HEK293T (cell line): Measurements from ENCODE around the gene TBC1D32.

ENCODE experiments used
- CTCF ChIA-PET: fragments of 350-600 bp; formaldehyde crosslinking; extraction: SDS; loops from one replicate; lab custom pipeline; 2021; ENCODE audit warnings: antibody characterized with exemption, inconsistent platforms; lab: Yijun Ruan, JAX
- POLR2A ChIA-PET: fragments of 350-600 bp; formaldehyde crosslinking; extraction: SDS; loops from one replicate; lab custom pipeline; 2020; ENCODE audit warnings: antibody characterized with exemption, inconsistent platforms; lab: Yijun Ruan, JAX
- DNase-seq: peaks from one replicate; pipeline ENCODE4 v3.0.0; 2012; ENCODE audit warnings: mixed read lengths; ENCODE audit errors: extremely low spot score
- ARNT ChIP-seq: fragments of 450-650 bp; IDR thresholded peaks from 2 replicates; pipeline ENCODE4 v1.6.1; 2017; ENCODE audit warnings: mild to moderate bottlenecking
- BHLHE40 ChIP-seq: fragments of 450-650 bp; IDR thresholded peaks from 2 replicates; pipeline ENCODE4 v1.6.1; 2016; ENCODE audit warnings: mild to moderate bottlenecking, moderate library complexity, borderline replicate concordance
- CTBP1 ChIP-seq: fragments of 450-650 bp; IDR thresholded peaks from 2 replicates; pipeline ENCODE4 v1.6.1; 2016; ENCODE audit warnings: borderline replicate concordance
- ELF4 ChIP-seq: fragments of 450-650 bp; IDR thresholded peaks from 2 replicates; pipeline ENCODE4 v1.6.1; 2017; ENCODE audit warnings: antibody characterized with exemption
- FOXA1 ChIP-seq: fragments of 450-650 bp; IDR thresholded peaks from 2 replicates; pipeline ENCODE4 v1.6.1; 2016; ENCODE audit warnings: mild to moderate bottlenecking
- FOXK2 ChIP-seq: fragments of 450-650 bp; IDR thresholded peaks from 2 replicates; pipeline ENCODE4 v1.6.1; 2016; ENCODE audit warnings: mild to moderate bottlenecking
- FOXM1 ChIP-seq: fragments of 450-650 bp; IDR thresholded peaks from 2 replicates; pipeline ENCODE4 v1.6.1; 2017; ENCODE audit warnings: mild to moderate bottlenecking, borderline replicate concordance
- HDGF ChIP-seq: fragments of 450-650 bp; IDR thresholded peaks from 2 replicates; pipeline ENCODE4 v1.6.1; 2017; ENCODE audit warnings: antibody characterized with exemption, borderline replicate concordance
- L3MBTL2 ChIP-seq: fragments of 450-650 bp; conservative IDR thresholded peaks from 2 replicates; pipeline ENCODE4 v1.6.1; 2016; ENCODE audit warnings: mild to moderate bottlenecking
- LEF1 ChIP-seq: fragments of 450-650 bp; IDR thresholded peaks from 2 replicates; pipeline ENCODE4 v1.6.1; 2017; ENCODE audit warnings: mild to moderate bottlenecking, borderline replicate concordance
- NFRKB ChIP-seq: fragments of 450-650 bp; IDR thresholded peaks from 2 replicates; pipeline ENCODE4 v1.6.1; 2016; ENCODE audit warnings: mild to moderate bottlenecking, moderate library complexity
- PKNOX1 ChIP-seq: fragments of 450-650 bp; IDR thresholded peaks from 2 replicates; pipeline ENCODE4 v1.6.1; 2016
- SP1 ChIP-seq: fragments of 450-650 bp; IDR thresholded peaks from 2 replicates; pipeline ENCODE4 v1.6.1; 2017
- SUZ12 ChIP-seq: fragments of 450-650 bp; IDR thresholded peaks from 2 replicates; pipeline ENCODE4 v1.6.1; 2016; ENCODE audit warnings: mild to moderate bottlenecking
- TARDBP ChIP-seq: fragments of 450-650 bp; IDR thresholded peaks from 2 replicates; pipeline ENCODE4 v1.6.1; 2016
- ZNF384 ChIP-seq: fragments of 450-650 bp; IDR thresholded peaks from 2 replicates; pipeline ENCODE4 v1.6.1; 2016

TBC1D32 gene

GRCh38 chr6:121158891-121159290 is 175.4 kb downstream of the TBC1D32 start:
- DNase-seq, result no peak
- POLR2A ChIA-PET, result no interaction called here
- TF ChIP-seq CTBP1 (no peak), ARNT (no peak), ZNF384 (no peak), HDGF (no peak), SP1 (no peak), PKNOX1 (no peak), FOXA1 (no peak), L3MBTL2 (no peak)
- CTCF ChIA-PET, result no interaction called here

GRCh38 chr6:121158438-121158837 is 175.8 kb downstream of the TBC1D32 start:
- CTCF ChIA-PET, result interaction anchor here (0.7 kb wide), 1 partner anchor 665 kb away, joined by 3 read pairs; no protein-coding TSS in a partner anchor
- no peak for TF ChIP-seq TARDBP
- no peak for TF ChIP-seq ZNF384
- TF ChIP-seq FOXM1, result no peak
- POLR2A ChIA-PET, result no interaction called here
- DNase-seq, result no peak

- CTCF ChIA-PET, result interaction anchor here (0.7 kb wide), 1 partner anchor 665 kb away, joined by 3 read pairs; no protein-coding TSS in a partner anchor
- POLR2A ChIA-PET, result no interaction called here
- no peak for DNase-seq
- no peak for TF ChIP-seq SP1
- TF ChIP-seq FOXK2, result no peak
- no peak for TF ChIP-seq FOXM1
- TF ChIP-seq BHLHE40, result no peak
- TF ChIP-seq TARDBP, result no peak
- no peak for TF ChIP-seq ZNF384
- no peak for TF ChIP-seq NFRKB
- TF ChIP-seq L3MBTL2, result no peak
- no peak for TF ChIP-seq ELF4
- TF ChIP-seq LEF1, result no peak
- TF ChIP-seq CTBP1, result no peak
- TF ChIP-seq FOXA1, result no peak
- no peak for TF ChIP-seq PKNOX1
- no peak for TF ChIP-seq SUZ12
These were observed 176.4 kb downstream of the TBC1D32 start for GRCh38 chr6:121157906-121158305.

- CTCF ChIA-PET, result no interaction called here
- TF ChIP-seq CTBP1 (no peak), PKNOX1 (no peak), L3MBTL2 (no peak)
- POLR2A ChIA-PET, result no interaction called here
- DNase-seq, result no peak
These were observed 190.8 kb downstream of the TBC1D32 start for GRCh38 chr6:121143476-121143875.

- TF ChIP-seq ZNF384 (no peak), SP1 (no peak), CTBP1 (no peak), SUZ12 (no peak), PKNOX1 (no peak), L3MBTL2 (no peak), NFRKB (no peak), BHLHE40 (no peak), ARNT (no peak), LEF1 (no peak), ELF4 (no peak), FOXM1 (no peak), FOXK2 (no peak), HDGF (no peak), TARDBP (no peak), FOXA1 (no peak)
- ChIA-PET POLR2A (no interaction called here), CTCF (no interaction called here)
- DNase-seq, result no peak
These were observed 192.2 kb downstream of the TBC1D32 start for GRCh38 chr6:121142093-121142492.

GRCh38 chr6:121135425-121135824 is 198.9 kb downstream of the TBC1D32 start:
- no peak for TF ChIP-seq NFRKB
- ChIA-PET CTCF (no interaction called here), POLR2A (no interaction called here)
- no peak for DNase-seq

GRCh38 chr6:121134922-121135321 is 199.4 kb downstream of the TBC1D32 start:
- no peak for DNase-seq
- ChIA-PET CTCF (no interaction called here), POLR2A (no interaction called here)
- TF ChIP-seq CTBP1, result no peak
- no peak for TF ChIP-seq SUZ12
- no peak for TF ChIP-seq NFRKB
- TF ChIP-seq HDGF, result no peak
- TF ChIP-seq BHLHE40, result no peak
- TF ChIP-seq L3MBTL2, result no peak
- no peak for TF ChIP-seq PKNOX1
- TF ChIP-seq FOXK2, result no peak
- TF ChIP-seq SP1, result no peak
- no peak for TF ChIP-seq TARDBP
- TF ChIP-seq FOXA1, result no peak
- no peak for TF ChIP-seq ELF4
- TF ChIP-seq ARNT, result no peak
- no peak for TF ChIP-seq FOXM1
- no peak for TF ChIP-seq LEF1
- TF ChIP-seq ZNF384, result no peak
